Measurements from ENCODE around the gene PDGFD. TPM values are rescaled to one million over a fixed set of nuclear protein-coding genes. Genes with fewer than 3 reads are reported as not detected.

Gene PDGFD
- total RNA-seq, 1 donor from 2014 or later: 0.53 TPM

DNA sequence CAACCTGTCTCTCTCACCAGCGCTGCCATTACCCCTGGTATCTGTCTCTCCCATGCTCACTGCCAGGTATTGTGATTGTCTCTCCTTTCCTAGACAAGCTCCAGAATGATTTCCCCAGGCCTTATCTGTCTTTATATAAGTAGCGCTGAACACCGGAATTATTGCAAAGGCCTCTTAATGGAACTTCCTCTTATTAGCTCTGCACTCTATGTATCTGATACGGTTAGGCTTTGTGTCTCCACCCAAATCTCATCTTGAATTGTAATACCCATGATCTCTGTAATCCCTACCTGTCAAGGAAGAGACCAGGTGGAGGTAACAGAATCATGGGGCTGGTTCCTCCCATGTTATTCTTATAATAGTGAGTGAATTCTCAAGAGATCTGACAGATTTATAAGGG lies 88.2 kb downstream of the PDGFD start:
- Histone ChIP-seq H3K27me3 (ENCODE audit: control insufficient read depth, insufficient read depth, low read length) (no peaks in the 10 kb centered on the region), H3K36me3 (ENCODE audit: control insufficient read depth, insufficient read depth, low read length) (no peaks in the 10 kb centered on the region), H3K4me3 (ENCODE audit: low read depth, low read length) (no peak overlapping the region)
- TF ChIP-seq, protein P1, sequence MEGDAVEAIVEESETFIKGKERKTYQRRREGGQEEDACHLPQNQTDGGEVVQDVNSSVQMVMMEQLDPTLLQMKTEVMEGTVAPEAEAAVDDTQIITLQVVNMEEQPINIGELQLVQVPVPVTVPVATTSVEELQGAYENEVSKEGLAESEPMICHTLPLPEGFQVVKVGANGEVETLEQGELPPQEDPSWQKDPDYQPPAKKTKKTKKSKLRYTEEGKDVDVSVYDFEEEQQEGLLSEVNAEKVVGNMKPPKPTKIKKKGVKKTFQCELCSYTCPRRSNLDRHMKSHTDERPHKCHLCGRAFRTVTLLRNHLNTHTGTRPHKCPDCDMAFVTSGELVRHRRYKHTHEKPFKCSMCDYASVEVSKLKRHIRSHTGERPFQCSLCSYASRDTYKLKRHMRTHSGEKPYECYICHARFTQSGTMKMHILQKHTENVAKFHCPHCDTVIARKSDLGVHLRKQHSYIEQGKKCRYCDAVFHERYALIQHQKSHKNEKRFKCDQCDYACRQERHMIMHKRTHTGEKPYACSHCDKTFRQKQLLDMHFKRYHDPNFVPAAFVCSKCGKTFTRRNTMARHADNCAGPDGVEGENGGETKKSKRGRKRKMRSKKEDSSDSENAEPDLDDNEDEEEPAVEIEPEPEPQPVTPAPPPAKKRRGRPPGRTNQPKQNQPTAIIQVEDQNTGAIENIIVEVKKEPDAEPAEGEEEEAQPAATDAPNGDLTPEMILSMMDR (IDR thresholded peaks at IDR 0.05; ENCODE audit: insufficient read depth, low read length, severe bottlenecking): no peak
- no peak for FAIRE-seq
- DNase-seq (ENCODE audit: low read depth): no peak

DNA sequence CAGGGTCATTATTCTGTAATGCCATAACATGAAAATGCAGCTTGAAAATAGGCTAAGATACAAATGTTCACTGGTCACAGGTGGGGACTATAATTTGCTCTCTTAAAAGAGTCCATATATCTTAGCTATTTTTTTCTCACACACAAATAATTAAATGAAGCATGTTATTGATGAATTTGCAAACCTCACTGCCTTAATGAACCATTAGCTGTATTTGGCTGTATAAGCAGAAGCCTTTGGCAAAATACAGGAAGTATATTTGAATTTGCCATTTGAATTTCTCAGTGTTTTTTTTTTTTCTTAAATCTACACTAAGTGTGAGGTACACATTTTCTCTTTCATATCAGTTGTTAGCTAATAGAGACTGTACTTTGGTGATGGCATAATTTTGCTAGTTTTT lies 88.9 kb downstream of the PDGFD start:
- Histone ChIP-seq H3K27me3 (ENCODE audit: control insufficient read depth, insufficient read depth, low read length) (no peaks in the 10 kb centered on the region), H3K4me3 (ENCODE audit: low read depth, low read length) (no peak overlapping the region), H3K36me3 (ENCODE audit: control insufficient read depth, insufficient read depth, low read length) (no peaks in the 10 kb centered on the region)
- FAIRE-seq (no peak), DNase-seq (ENCODE audit: low read depth) (no peak)
- TF ChIP-seq, protein P1 (IDR thresholded peaks at IDR 0.05; ENCODE audit: insufficient read depth, low read length, severe bottlenecking): no peak

DNA sequence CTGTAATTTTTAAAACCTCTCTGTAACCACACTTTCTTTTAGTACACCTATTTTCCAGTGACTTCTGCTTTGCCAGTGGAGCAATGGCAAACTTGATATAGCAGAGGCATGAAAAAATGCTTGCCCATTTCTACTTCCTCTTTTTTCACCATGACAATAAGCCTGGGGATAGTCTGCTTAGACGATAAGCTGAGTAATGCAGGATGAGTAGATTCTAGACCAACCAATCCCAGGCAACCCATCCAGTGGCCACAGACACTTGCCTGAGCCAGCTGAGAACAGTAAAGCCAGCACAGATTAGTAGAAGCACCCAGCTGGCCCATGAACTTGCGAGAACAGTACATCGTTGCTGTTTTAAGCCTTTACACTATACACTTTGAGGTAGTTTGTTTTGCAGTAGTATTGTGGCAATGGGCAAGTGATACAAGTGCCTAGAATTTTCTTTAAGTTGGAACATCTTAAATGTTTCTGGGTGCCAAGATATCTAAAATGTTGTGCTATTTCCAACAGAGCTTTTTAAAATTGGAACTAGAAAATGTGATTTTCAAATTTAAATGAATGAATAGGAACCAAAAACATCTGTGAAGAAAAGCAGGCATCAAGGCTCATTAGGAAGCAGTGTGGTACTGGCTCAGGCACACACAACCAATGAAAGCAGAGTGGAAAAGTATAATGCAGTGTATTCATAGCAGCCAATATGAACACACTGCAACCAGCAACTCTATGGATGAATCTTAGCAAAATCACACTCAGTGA lies 89.8 kb downstream of the PDGFD start:
- no peak for FAIRE-seq
- H3K36me3 ChIP-seq (ENCODE audit: control insufficient read depth, insufficient read depth, low read length): no peaks in the 10 kb centered on the region
- TF ChIP-seq, protein P1 (IDR thresholded peaks at IDR 0.05; ENCODE audit: insufficient read depth, low read length, severe bottlenecking): no peak

DNA sequence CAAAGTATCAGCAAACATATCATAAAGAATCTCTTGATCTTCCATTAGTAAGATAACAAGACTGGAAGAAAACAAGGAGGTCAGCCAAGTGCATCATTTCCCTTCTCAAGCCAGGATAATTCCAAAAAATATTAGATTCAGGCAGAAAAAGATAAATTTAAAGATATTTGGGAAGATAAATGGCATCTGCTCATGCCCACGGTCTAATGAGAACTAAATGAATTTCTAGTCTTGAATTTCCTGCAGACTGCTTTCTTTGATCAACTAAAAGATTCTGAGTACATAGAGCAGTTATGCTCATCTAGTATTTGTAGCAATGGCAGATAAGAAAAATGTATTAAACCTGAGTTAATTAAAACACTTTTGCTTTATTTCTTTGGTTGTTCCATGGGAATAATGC lies 96.4 kb downstream of the PDGFD start:
- Histone ChIP-seq H3K4me3 (ENCODE audit: low read depth, low read length) (no peak overlapping the region), H3K36me3 (ENCODE audit: control insufficient read depth, insufficient read depth, low read length) (no peaks in the 10 kb centered on the region), H3K27me3 (ENCODE audit: control insufficient read depth, insufficient read depth, low read length) (no peaks in the 10 kb centered on the region)
- TF ChIP-seq, protein P1 (IDR thresholded peaks at IDR 0.05; ENCODE audit: insufficient read depth, low read length, severe bottlenecking): no peak
- FAIRE-seq (no peak), DNase-seq (ENCODE audit: low read depth) (no peak)

More for the DNA sequence above, 89.8 kb downstream of the PDGFD start:
- no peak overlapping the region for H3K4me3 ChIP-seq (ENCODE audit: low read depth, low read length)
- no peaks in the 10 kb centered on the region for H3K27me3 ChIP-seq (ENCODE audit: control insufficient read depth, insufficient read depth, low read length)
- DNase-seq (ENCODE audit: low read depth): peak; percentile 92

DNA sequence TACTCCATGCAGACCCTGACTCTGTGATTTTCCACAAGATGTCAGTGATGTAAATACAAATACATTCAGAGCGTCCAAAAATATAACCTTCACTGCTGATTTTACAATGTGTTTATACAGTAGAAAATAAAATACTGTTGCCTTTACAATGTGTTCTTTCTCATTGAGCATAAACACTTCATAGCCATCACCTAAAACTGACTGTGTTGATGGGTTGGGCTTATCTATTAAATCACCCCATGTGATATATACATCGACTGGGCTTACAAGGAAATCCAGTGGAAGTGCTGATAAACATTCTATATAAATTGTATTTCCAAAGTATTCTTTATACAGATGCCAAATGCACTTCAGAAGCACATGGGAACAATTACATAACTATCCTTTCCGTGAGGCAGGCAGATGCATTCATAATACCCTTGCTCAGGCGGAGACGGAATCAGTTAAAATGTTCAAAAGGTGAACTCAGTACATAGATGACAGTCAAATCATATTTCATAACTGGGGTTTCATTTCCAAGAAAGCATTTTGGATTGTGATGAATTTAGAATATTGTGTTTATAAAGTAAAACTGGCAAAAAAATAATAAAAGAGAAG lies 99.8 kb downstream of the PDGFD start:
- Histone ChIP-seq H3K36me3 (ENCODE audit: control insufficient read depth, insufficient read depth, low read length) (no peaks in the 10 kb centered on the region), H3K4me3 (ENCODE audit: low read depth, low read length) (no peak overlapping the region), H3K27me3 (ENCODE audit: control insufficient read depth, insufficient read depth, low read length) (no peaks in the 10 kb centered on the region)
- FAIRE-seq (no peak), DNase-seq (ENCODE audit: low read depth) (no peak)
- TF ChIP-seq, protein P1 (IDR thresholded peaks at IDR 0.05; ENCODE audit: insufficient read depth, low read length, severe bottlenecking): no peak
